NB4 (cell line): ENCODE data around the gene LTK.

Experiments
- POLR2A ChIP-seq: IDR thresholded peaks from 2 replicates; pipeline ENCODE4 v1.6.1; 2011; ENCODE audit warnings: mild to moderate bottlenecking; ENCODE audit not compliant: insufficient read length; ENCODE audit errors: extremely low read depth
- TF ChIP-seq, protein P1 (sequence below): IDR thresholded peaks from one replicate; pipeline ENCODE4 v1.5.1; 2012; ENCODE audit warnings: low read depth, low read length

- no peak for TF ChIP-seq POLR2A
- TF ChIP-seq, protein P1, sequence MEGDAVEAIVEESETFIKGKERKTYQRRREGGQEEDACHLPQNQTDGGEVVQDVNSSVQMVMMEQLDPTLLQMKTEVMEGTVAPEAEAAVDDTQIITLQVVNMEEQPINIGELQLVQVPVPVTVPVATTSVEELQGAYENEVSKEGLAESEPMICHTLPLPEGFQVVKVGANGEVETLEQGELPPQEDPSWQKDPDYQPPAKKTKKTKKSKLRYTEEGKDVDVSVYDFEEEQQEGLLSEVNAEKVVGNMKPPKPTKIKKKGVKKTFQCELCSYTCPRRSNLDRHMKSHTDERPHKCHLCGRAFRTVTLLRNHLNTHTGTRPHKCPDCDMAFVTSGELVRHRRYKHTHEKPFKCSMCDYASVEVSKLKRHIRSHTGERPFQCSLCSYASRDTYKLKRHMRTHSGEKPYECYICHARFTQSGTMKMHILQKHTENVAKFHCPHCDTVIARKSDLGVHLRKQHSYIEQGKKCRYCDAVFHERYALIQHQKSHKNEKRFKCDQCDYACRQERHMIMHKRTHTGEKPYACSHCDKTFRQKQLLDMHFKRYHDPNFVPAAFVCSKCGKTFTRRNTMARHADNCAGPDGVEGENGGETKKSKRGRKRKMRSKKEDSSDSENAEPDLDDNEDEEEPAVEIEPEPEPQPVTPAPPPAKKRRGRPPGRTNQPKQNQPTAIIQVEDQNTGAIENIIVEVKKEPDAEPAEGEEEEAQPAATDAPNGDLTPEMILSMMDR, result no peak
Measured at GRCh38 chr15:41553731-41554130, 40.1 kb upstream of the LTK start.
